Astrocyte (in vitro differentiated cells and primary cell): Measurements from ENCODE around the gene FAM53B. TPM values are rescaled to one million over a fixed set of nuclear protein-coding genes. Genes with fewer than 3 reads are reported as not detected.

Source experiments
- DNase-seq: peaks from one replicate; pipeline ENCODE4 v3.0.0-alpha.2; 2010; ENCODE audit warnings: low read depth
- FAIRE-seq: peaks from 2 replicates; lab custom pipeline; 2011; peaks lifted over from hg19 to GRCh38; lab: Jason Lieb, UNC
- H2AFZ ChIP-seq: 2 replicates; pipeline ENCODE4 v1.6.0; 2012; ENCODE audit warnings: low read depth, low read length, inconsistent platforms
- H3K27ac ChIP-seq: 2 replicates; pipeline ENCODE4 v1.5.1; 2011; ENCODE audit warnings: low read depth, low read length, inconsistent platforms
- H3K27me3 ChIP-seq: 2 replicates; pipeline ENCODE4 v1.6.0; 2011; ENCODE audit warnings: low read length, inconsistent platforms; ENCODE audit not compliant: insufficient read depth
- H3K36me3 ChIP-seq: 2 replicates; pipeline ENCODE4 v1.5.1; 2011; ENCODE audit warnings: low read length, inconsistent platforms; ENCODE audit not compliant: insufficient read depth
- H3K4me1 ChIP-seq: 2 replicates; pipeline ENCODE4 v1.5.1; 2011; ENCODE audit warnings: low read length, inconsistent platforms; ENCODE audit not compliant: insufficient read depth
- H3K4me2 ChIP-seq: 2 replicates; pipeline ENCODE4 v1.6.0; 2012; ENCODE audit warnings: low read length, inconsistent platforms
- H3K4me3 ChIP-seq: 2 replicates; pipeline ENCODE4 v1.5.1; 2011; ENCODE audit warnings: low read depth, mild to moderate bottlenecking, low read length, inconsistent platforms; ENCODE audit not compliant: insufficient read depth
- H3K79me2 ChIP-seq: 2 replicates; pipeline ENCODE4 v1.6.0; 2012; ENCODE audit warnings: mild to moderate bottlenecking, low read length, inconsistent platforms; ENCODE audit not compliant: insufficient read depth
- H3K9ac ChIP-seq: 2 replicates; pipeline ENCODE4 v1.6.0; 2012; ENCODE audit warnings: mild to moderate bottlenecking, low read length, inconsistent platforms
- H3K9me3 ChIP-seq: 2 replicates; pipeline ENCODE4 v1.5.1; 2012; ENCODE audit warnings: low read depth, mild to moderate bottlenecking, low read length, inconsistent platforms; ENCODE audit not compliant: insufficient read depth
- H4K20me1 ChIP-seq: 2 replicates; pipeline ENCODE4 v1.6.0; 2012; ENCODE audit warnings: low read length, inconsistent platforms; ENCODE audit not compliant: insufficient read depth
- H3K27ac Mint-ChIP-seq: one replicate; pipeline ENCODE4 v1.8.0; 2021; ENCODE audit warnings: mild to moderate bottlenecking, mixed read lengths; ENCODE audit not compliant: unreplicated experiment
- H3K27me3 Mint-ChIP-seq: one replicate; pipeline ENCODE4 v1.8.0; 2021; ENCODE audit warnings: low read depth, mixed read lengths; ENCODE audit not compliant: unreplicated experiment
- H3K36me3 Mint-ChIP-seq: one replicate; pipeline ENCODE4 v1.8.0; 2021; ENCODE audit warnings: low read depth, mixed read lengths; ENCODE audit not compliant: unreplicated experiment
- H3K4me1 Mint-ChIP-seq: one replicate; pipeline ENCODE4 v1.8.0; 2021; ENCODE audit warnings: low read depth, mixed read lengths; ENCODE audit not compliant: unreplicated experiment
- H3K4me3 Mint-ChIP-seq: one replicate; pipeline ENCODE4 v1.8.0; 2021; ENCODE audit warnings: mild to moderate bottlenecking, moderate library complexity, mixed read lengths; ENCODE audit not compliant: unreplicated experiment
- H3K9me3 Mint-ChIP-seq: one replicate; pipeline ENCODE4 v1.8.0; 2021; ENCODE audit warnings: mild to moderate bottlenecking, mixed read lengths; ENCODE audit not compliant: unreplicated experiment
- CTCF ChIP-seq: IDR thresholded peaks from 2 replicates; pipeline ENCODE4 v1.5.1; 2011; ENCODE audit warnings: low read depth, mild to moderate bottlenecking, inconsistent platforms, low read length, moderate library complexity; ENCODE audit not compliant: insufficient read depth
- EZH2 ChIP-seq: IDR thresholded peaks from 2 replicates; pipeline ENCODE4 v1.6.1; 2012; ENCODE audit warnings: mild to moderate bottlenecking, low read length, inconsistent platforms; ENCODE audit not compliant: insufficient read depth
- total RNA-seq: library from RNA; stranded (reverse); gene quantifications from 2 replicates; pipeline ENCODE4 v1.2.1, GENCODE V29; 2021

FAM53B gene
- total RNA-seq, 1 donor from 2014 or later = 12.9 TPM

- no peak overlapping the region for H2AFZ ChIP-seq
- no peak overlapping the region for H3K27ac Mint-ChIP-seq
- DNase-seq (no peak), FAIRE-seq (no peak)
- H3K36me3 Mint-ChIP-seq = peaks cover 1% of the 10 kb centered on the region
- no peaks in the 10 kb centered on the region for H3K9me3 ChIP-seq
- H3K27ac ChIP-seq = no peak overlapping the region
- no peak overlapping the region for H3K4me2 ChIP-seq
- no peak for TF ChIP-seq EZH2
- TF ChIP-seq CTCF = no peak
- no peaks in the 10 kb centered on the region for H3K27me3 ChIP-seq
- H3K4me1 Mint-ChIP-seq = peaks cover 2% of the 10 kb centered on the region
- H3K4me1 ChIP-seq = no peaks in the 10 kb centered on the region
- H3K79me2 ChIP-seq = peaks cover 2% of the 10 kb centered on the region
- no peaks in the 10 kb centered on the region for H3K36me3 ChIP-seq
- no peak overlapping the region for H3K4me3 ChIP-seq
- H3K4me3 Mint-ChIP-seq = no peak overlapping the region
- peaks cover 71% of the 10 kb centered on the region for H4K20me1 ChIP-seq
- H3K9ac ChIP-seq = no peak overlapping the region
- H3K9me3 Mint-ChIP-seq = peaks cover 2% of the 10 kb centered on the region
- no peaks in the 10 kb centered on the region for H3K27me3 Mint-ChIP-seq
Observed at GRCh38 chr10:124665558-124665957, 78.6 kb downstream of the FAM53B start.

GRCh38 chr10:124665091-124665490 is 79.1 kb downstream of the FAM53B start:
- H3K27ac ChIP-seq = no peak overlapping the region
- H3K27ac Mint-ChIP-seq = no peak overlapping the region

More at GRCh38 chr10:124665091-124665490, 79.1 kb downstream of the FAM53B start:
- Mint-ChIP-seq H3K4me1 (peaks cover 2% of the 10 kb centered on the region), H3K27me3 (no peaks in the 10 kb centered on the region), H3K36me3 (peaks cover 1% of the 10 kb centered on the region), H3K4me3 (no peak overlapping the region), H3K9me3 (peaks cover 2% of the 10 kb centered on the region)
- FAIRE-seq (no peak), DNase-seq (no peak)
- Histone ChIP-seq H3K36me3 (no peaks in the 10 kb centered on the region), H3K4me2 (no peak overlapping the region), H2AFZ (no peak overlapping the region), H3K4me3 (no peak overlapping the region), H3K79me2 (peaks cover 2% of the 10 kb centered on the region), H3K9ac (no peak overlapping the region), H3K9me3 (no peaks in the 10 kb centered on the region), H3K4me1 (no peaks in the 10 kb centered on the region), H4K20me1 (peaks cover 69% of the 10 kb centered on the region), H3K27me3 (no peaks in the 10 kb centered on the region)
- TF ChIP-seq CTCF (no peak), EZH2 (no peak)
